Colonic mucosa (tissue), 4 donors: ENCODE results near the gene SERTAD1. TPM values are rescaled to one million over a fixed set of nuclear protein-coding genes. Genes with fewer than 3 reads are reported as not detected.

Source experiments
- DNase-seq: peaks from one replicate; pipeline ENCODE4 v3.0.0-alpha.2; 2020
- H3K27ac ChIP-seq: fragments of 200-600 bp; one replicate; pipeline ENCODE4 v1.8.0; 2021
- H3K27me3 ChIP-seq: fragments of 200-600 bp; one replicate; pipeline ENCODE4 v1.8.0; 2021
- H3K36me3 ChIP-seq: fragments of 200-600 bp; one replicate; pipeline ENCODE4 v1.8.0; 2021
- H3K4me1 ChIP-seq: fragments of 200-600 bp; one replicate; pipeline ENCODE4 v1.8.0; 2021; ENCODE audit warnings: mild to moderate bottlenecking
- H3K4me3 ChIP-seq: fragments of 200-600 bp; one replicate; pipeline ENCODE4 v1.8.0; 2021
- H3K9ac ChIP-seq, 2 donors: one replicate each; pipeline ENCODE4 v1.7.0; 2013; ENCODE audit warnings: control low read depth in 2 of 2, low read depth in 2 of 2, low read length in 2 of 2
- H3K9me3 ChIP-seq: fragments of 200-600 bp; one replicate; pipeline ENCODE4 v1.8.0; 2021
- intact Hi-C: fragments of 100-400 bp; cut with DNase I; formaldehyde crosslinking; loops from one replicate; pipeline ENCODE4 v1.14.1; 2022
- total RNA-seq, 2 donors: library from RNA; stranded (reverse); fragmentation: NEBNext Ultra II Directional in 1 of 2; extraction: Animal tissue kit (Norgen Biotek cat#: 25700) in 1 of 2; gene quantifications; one replicate each; pipeline ENCODE4 v1.2.1, GENCODE V29; 2021
- TF ChIP-seq, protein P1 (sequence below): fragments of 200-600 bp; IDR thresholded peaks from one replicate; pipeline ENCODE4 v1.8.0; 2022; ENCODE audit warnings: antibody characterized with exemption, mild to moderate bottlenecking
- donor health status: healthy.
- donor health status: DM: no; HTN: no; CAD: no.
- donor health status: DM: no; HTN: no; CAD: no.

Gene SERTAD1
- total RNA-seq, 2 donors from 2014 or later: 8.7 to 16.0 TPM

DNA sequence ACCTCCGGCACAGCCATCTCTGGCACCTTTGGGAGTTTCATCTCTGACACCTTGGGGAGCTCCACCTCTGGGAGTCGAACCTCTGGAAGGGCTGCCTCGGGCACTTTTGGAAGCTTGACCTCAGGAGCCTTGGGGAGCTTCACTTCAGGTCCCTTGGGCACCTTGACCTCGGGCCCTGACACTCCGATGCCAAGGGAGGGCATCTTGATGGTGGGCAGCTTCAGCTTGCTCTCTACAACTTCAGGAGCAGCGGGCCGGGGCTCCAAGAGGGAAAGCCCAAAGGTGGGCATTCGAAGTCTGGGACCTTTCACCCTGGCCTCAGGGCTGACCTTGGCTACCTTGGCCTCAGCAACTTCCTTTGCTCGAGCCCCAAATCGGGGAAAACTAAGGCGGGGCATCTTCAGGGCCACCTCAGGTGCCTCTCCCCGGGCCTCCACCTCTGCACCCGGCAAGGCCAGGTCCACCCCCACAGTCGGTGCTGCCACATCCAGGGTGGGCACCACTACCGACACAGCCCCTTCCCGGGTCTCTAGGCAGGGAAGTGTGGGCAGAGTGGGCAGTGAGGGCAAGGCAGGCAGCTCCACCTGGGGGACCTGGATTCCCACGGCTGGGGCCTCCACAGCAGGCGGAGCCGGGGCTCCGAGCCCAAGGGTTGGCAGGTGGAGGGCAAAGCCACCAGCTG, 28.8 kb downstream of the SERTAD1 start:
- no peaks in the 10 kb centered on the region for H3K27me3 ChIP-seq
- no peaks in the 10 kb centered on the region for H3K36me3 ChIP-seq
- no peak overlapping the region for H3K9ac ChIP-seq
- H3K4me1 ChIP-seq: no peaks in the 10 kb centered on the region
- no peak overlapping the region for H3K27ac ChIP-seq
- no peak for DNase-seq
- no peaks in the 10 kb centered on the region for H3K9me3 ChIP-seq
- no peak overlapping the region for H3K4me3 ChIP-seq
- intact Hi-C loops: no loop called here
- TF ChIP-seq, protein P1, sequence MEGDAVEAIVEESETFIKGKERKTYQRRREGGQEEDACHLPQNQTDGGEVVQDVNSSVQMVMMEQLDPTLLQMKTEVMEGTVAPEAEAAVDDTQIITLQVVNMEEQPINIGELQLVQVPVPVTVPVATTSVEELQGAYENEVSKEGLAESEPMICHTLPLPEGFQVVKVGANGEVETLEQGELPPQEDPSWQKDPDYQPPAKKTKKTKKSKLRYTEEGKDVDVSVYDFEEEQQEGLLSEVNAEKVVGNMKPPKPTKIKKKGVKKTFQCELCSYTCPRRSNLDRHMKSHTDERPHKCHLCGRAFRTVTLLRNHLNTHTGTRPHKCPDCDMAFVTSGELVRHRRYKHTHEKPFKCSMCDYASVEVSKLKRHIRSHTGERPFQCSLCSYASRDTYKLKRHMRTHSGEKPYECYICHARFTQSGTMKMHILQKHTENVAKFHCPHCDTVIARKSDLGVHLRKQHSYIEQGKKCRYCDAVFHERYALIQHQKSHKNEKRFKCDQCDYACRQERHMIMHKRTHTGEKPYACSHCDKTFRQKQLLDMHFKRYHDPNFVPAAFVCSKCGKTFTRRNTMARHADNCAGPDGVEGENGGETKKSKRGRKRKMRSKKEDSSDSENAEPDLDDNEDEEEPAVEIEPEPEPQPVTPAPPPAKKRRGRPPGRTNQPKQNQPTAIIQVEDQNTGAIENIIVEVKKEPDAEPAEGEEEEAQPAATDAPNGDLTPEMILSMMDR: no peak

DNA sequence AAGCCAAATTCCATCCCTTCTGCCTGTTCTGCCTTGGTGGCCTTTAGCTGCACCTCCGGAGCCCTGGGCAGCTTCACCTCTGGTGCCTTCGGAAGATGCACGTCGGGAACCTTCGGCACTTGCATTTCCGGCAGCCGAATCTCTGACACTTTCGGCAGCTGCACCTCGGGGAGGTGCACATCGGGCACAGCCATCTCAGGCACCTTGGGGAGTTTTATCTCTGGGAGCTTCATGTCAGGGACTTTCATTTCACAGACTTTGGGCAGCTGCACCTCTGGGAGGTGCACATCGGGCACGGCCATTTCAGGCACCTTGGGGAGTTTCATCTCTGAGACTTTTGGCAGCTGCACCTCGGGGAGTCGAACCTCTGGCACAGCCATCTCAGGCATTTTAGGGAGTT, 29.8 kb downstream of the SERTAD1 start:
- intact Hi-C loops: no loop called here
- no peak for DNase-seq
- no peak overlapping the region for H3K4me3 ChIP-seq
- no peaks in the 10 kb centered on the region for H3K27me3 ChIP-seq
- H3K9ac ChIP-seq: no peak overlapping the region
- no peaks in the 10 kb centered on the region for H3K4me1 ChIP-seq
- TF ChIP-seq, protein P1: no peak
- no peaks in the 10 kb centered on the region for H3K36me3 ChIP-seq
- H3K9me3 ChIP-seq: no peaks in the 10 kb centered on the region
- no peak overlapping the region for H3K27ac ChIP-seq

DNA sequence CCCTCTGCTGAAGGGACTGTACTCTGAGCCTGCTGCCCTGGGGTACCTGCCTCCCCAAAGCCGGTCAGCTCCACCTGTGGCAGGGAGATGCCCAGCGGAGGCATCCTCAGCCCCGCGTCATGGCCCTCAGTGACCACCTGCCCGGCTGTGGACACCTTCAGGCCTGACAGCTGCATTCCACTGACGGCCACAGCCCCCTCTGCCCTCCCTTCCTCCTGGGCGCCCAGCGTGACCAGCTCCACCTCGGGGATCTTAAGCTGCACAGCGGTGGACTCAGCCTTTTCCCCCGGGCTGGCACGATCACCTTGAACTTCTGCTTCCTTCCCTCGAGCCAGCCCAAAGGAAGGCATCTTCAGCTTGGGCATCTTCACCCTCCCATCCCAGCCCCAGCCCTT, 31.0 kb downstream of the SERTAD1 start:
- no peaks in the 10 kb centered on the region for H3K9me3 ChIP-seq
- no peaks in the 10 kb centered on the region for H3K4me1 ChIP-seq
- no peak overlapping the region for H3K9ac ChIP-seq
- intact Hi-C loops: no loop called here
- no peaks in the 10 kb centered on the region for H3K36me3 ChIP-seq
- TF ChIP-seq, protein P1: no peak
- no peak overlapping the region for H3K4me3 ChIP-seq
- no peak for DNase-seq
- no peaks in the 10 kb centered on the region for H3K27me3 ChIP-seq
- H3K27ac ChIP-seq: no peak overlapping the region

DNA sequence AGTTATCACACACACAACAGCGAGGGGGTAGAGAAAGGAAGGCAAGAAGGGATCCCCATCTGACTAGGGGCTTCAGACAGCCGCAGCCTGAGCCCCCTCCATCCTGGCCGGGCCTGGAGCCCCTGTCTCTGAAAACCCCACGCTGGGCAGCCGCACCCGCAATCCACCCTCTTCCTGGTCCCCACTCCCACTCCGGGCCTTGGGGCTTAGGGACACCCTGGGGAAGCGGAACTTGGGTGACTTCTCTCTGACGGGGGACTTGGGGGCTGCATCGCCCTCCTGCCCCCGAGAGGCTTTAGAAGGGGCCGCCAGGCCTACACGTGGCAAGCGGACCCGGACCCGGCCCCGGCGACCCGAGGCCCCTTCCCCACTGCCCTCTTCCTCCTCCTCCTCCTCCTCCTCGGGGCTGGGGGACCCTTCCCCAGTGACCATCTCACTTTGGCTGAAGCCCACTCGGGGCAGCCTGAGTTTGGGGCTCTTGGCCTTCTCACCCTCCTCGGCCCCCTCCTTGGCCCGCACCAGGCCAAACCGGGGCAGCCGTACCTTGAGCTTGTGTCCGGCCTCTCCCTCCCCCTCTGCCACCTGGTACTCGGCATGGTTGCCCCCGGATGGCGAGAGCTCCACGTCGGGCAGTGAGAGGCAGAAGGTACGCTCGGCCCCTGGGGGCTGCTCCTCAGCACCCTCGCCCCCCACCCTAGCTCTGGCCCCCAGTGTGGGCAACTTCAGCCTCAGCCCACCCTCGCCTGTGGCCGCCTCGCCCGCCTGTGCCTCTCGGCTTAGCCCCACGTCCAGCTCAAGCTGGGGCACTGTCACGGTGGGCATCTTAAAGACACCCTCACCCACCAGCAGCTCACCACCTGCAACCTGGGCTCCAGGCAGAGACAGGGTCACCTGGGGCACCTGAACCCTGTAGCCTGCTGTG, 31.6 kb downstream of the SERTAD1 start:
- Histone ChIP-seq H3K9ac (no peak overlapping the region), H3K36me3 (no peaks in the 10 kb centered on the region), H3K27me3 (no peaks in the 10 kb centered on the region), H3K4me1 (no peaks in the 10 kb centered on the region), H3K27ac (no peak overlapping the region), H3K4me3 (no peak overlapping the region), H3K9me3 (no peaks in the 10 kb centered on the region)
- intact Hi-C loops: no loop called here
- TF ChIP-seq, protein P1: no peak
- DNase-seq: no peak

DNA sequence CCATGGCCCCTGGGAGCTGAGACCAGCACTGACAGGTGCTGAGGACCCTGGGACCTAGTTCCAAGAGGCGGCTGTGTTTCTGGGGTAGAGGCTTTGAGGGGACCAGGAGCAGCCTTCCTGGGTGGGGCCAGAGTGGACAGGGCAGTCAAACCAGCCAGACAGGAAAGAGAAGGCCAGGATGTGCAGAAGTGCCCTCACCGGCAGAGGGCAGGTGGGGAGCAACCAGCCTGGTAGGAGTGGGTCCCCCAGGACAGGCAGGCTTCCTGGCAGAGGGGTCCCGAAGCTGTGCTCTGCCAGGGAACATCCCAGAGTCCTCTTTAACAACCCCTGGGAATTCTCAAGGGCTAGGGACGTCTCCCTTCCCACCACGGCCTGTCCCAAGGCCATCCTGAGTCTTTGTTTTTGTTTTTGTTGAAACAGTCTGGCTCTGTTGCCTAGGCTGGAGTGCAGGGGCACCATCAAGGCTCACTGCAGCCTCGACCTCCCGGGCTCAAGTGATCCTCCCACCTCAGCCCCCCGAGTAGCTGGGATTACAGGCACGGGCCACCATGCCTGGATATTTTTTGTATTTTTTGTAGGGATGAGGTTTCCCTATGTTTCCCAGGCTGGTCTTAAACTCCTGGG, 32.8 kb downstream of the SERTAD1 start:
- H3K9ac ChIP-seq: no peak overlapping the region
- H3K27ac ChIP-seq: no peak overlapping the region
- no peaks in the 10 kb centered on the region for H3K4me1 ChIP-seq
- H3K9me3 ChIP-seq: no peaks in the 10 kb centered on the region
- H3K36me3 ChIP-seq: no peaks in the 10 kb centered on the region
- DNase-seq: peak; percentile 43
- intact Hi-C loops: no loop called here
- TF ChIP-seq, protein P1: peak; percentile 23
- no peak overlapping the region for H3K4me3 ChIP-seq
- H3K27me3 ChIP-seq: no peaks in the 10 kb centered on the region
